Stimulated activated CD8-positive, alpha-beta memory T cell treated with anti-CD3 and anti-CD28 coated beads, Interleukin-15, amount 100 ng/mL, for 1 hour (primary cell): Measurements from ENCODE around the gene CEP152.

ENCODE experiments used
- DNase-seq: peaks from one replicate; pipeline ENCODE4 v3.0.0-alpha.2; 2020; ENCODE audit warnings: low read depth

Gene CEP152

DNA sequence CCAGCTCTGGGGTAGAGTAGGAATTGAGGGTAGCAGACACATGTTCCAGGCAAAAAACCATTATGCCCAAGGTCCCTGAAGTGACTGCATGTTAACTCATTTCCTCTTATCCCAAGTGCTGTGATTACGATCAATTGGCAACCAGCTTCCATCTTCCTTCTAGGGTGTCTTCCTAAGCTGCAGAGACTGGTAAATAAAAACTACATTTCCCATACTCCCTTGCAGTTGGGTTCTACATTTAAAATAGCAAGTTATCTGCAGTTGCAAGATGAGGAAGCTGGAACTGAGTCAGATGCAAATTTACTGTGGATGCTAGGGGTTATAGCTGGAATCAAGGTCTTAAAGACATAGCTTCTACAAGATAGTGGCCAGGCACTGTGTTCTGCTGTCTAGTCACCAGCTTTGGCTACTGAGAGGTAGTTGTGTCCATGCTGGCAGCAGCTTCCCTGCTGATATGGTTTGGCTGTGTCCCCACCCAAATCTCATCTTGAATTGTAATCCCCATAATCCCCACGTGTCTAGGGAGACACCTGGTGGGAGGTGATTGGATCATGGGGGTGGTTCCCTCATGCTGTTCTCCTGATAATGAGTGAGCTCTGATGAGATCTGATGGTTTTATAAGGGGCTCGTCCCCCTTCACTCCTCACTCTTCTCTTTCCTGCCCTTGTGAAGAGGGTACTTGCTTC lies 114.1 kb downstream of the CEP152 start:
- no peak for DNase-seq

DNA sequence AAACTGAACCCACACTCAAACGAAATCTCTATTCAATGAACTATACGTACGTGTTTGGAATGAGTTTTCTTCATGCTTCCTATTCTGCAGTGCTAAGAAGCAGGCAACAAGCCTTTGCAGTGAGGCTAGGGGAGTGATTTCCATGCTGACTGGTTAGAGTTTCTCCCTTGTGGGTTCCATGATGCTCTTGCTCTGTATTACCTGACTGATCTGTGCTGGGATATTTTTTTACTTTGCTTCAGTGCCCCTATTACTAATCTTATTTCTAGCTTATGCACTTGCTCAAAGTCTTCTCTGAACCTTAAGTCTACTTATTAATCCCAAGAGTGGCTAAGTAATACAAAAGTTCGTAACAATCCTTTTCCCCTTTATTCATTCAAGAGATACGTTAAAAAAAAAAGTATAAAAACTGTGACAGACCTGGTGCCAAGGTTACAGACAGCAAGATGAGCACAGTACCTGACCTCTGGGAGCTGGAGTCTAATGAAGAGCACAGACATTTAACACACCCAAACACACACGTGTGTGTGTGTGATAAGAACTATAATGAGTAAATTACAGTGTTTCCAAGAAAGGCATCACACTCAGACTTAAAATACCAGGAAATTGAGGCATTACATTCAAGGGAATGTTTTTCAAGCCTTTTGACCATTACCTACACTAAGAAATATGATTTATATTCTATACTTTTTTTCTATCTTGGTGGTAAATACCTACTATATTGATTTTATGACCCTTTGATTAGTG lies 114.9 kb downstream of the CEP152 start:
- DNase-seq: no peak

DNA sequence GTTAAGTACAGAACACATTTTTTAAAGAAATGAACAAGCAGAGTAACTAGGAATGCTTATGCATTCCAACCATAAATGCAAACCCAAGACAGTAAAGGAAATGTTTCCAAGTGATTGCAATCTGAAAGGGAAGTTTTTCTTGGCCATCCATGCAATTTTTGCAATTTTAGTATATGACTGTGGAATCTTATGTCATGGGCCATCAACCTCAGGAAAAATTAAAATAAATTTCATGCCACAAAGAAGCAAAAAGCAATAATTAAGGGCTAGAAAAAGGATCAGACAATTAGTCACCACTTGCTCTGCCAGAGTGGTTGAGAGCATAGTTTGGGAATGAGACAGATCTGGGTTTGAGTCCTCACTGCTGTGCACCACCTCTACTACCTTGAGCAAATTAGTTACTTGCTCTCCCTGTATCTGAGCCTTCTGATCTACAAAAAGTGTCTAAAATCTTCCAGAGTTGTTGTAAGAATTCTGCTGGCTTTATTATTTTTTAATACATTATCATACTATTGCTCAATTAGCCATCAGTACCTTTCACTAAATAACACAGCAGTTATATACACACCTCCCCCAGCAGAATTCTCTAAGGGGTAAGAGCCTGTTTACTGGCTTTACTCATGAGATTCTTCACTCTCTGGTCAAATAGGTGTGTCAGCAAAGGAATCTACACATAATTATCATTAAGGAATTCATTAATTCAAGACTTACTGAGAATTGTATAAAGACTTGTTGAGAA lies 115.6 kb downstream of the CEP152 start:
- DNase-seq: no peak

DNA sequence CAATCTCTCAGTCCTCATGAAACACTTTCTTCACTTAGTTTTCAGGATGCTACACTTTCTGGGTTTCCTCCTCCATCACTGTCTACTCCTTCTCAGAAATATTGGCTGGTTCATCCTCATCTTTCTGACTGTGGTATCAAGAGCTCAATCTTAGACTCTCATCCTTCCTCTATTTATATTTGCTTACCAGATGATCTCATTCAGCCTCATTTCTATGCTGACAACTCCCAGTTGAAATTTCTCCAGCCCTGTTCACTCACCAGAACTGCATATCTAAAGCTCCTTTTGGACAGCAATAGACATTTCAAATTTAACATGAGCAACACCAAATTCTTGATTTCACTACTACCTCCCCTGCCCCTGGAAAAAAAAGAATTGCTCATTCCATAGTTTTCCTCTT lies 117.4 kb downstream of the CEP152 start:
- no peak for DNase-seq

DNA sequence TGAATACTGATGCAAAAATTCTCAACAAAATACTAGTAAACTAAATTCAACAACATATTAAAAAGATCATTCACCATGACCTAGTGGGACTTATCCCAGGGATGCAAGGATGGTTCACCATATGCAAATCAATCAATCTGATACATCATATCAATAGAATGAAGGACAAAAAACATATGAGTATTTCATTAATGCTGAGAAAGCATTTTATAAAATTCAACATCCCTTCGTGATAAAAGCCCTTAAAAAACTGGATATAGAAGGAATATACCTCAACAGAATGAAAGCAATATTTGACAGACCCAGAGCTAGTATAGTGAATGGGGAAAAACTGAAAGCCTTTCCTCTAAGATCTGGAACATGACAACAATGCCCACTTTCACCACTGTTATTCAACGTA lies 122.4 kb downstream of the CEP152 start:
- DNase-seq: no peak
